Measurements from ENCODE around the gene MSI2. TPM values are rescaled to one million over a fixed set of nuclear protein-coding genes. Genes with fewer than 3 reads are reported as not detected.

Gene MSI2
- total and polyA plus RNA-seq, 2 donors (not counting 3 experiments of a cell fraction or from before 2014, with no cell fraction given), result 20.9 to 59.3 TPM

- FAIRE-seq (no peak), DNase-seq (ENCODE audit: low read depth, low spot score) (no peak)
- Histone ChIP-seq H4K20me1 (replicated peaks; ENCODE audit: control insufficient read depth, extremely low read depth, insufficient read depth, low read length) (no peaks in the 10 kb centered on the region), H3K36me3 (ENCODE audit: control insufficient read depth in 2 of 2, extremely low read depth in 1 of 2, insufficient read depth in 2 of 2, low read length in 2 of 2) (no peaks in the 10 kb centered on the region), H3K4me1 (ENCODE audit: control insufficient read depth, extremely low read depth, insufficient read depth, low read length) (peaks cover 10% of the 10 kb centered on the region), H3K4me3 (replicated peaks in 1 of 3; ENCODE audit: insufficient read depth in 1 of 3, low read depth in 1 of 3, low read length in 3 of 3) (no peak overlapping the region), H2AFZ (ENCODE audit: low read depth, low read length) (no peak overlapping the region), H3K4me2 (ENCODE audit: insufficient read depth, low read length) (no peak overlapping the region), H3K9me1 (replicated peaks; ENCODE audit: control insufficient read depth, extremely low read depth, insufficient read depth, low read length) (no peaks in the 10 kb centered on the region), H3K9me3 (replicated peaks; ENCODE audit: control insufficient read depth, insufficient read depth, low read length) (no peaks in the 10 kb centered on the region), H3K79me2 (ENCODE audit: control insufficient read depth, insufficient read depth, low read length) (no peaks in the 10 kb centered on the region), H3K27me3 (ENCODE audit: control insufficient read depth in 2 of 2, insufficient read depth in 2 of 2, low read length in 2 of 2) (no peaks in the 10 kb centered on the region), H3K9ac (replicated peaks; ENCODE audit: extremely low read depth, insufficient read depth, low read length) (no peak overlapping the region), H3K27ac (ENCODE audit: insufficient read depth, low read depth, low read length) (no peak overlapping the region)
- dilution Hi-C loops (cut with MboI; ENCODE audit: extremely low pct_ligation_motif_present, low sequenced_read_pairs), result no loop called here
- intact Hi-C loops (cut with micrococcal nuclease), result no loop called here
- CTCF ChIA-PET, result interaction anchor here (1.2 kb wide), 1 partner anchor 9 kb away, joined by 5 read pairs; no protein-coding TSS in a partner anchor
- POLR2A ChIA-PET, result no interaction called here
- TF ChIP-seq POLR2AphosphoS5 (IDR thresholded peaks at IDR 0.05; ENCODE audit: insufficient read depth, low read depth, low read length) (no peak), CTCF (IDR thresholded peaks at IDR 0.05; ENCODE audit: extremely low read depth in 1 of 2, insufficient read depth in 1 of 2, low read depth in 1 of 2, low read length in 2 of 2) (no peak), MYC (IDR thresholded peaks at IDR 0.05; ENCODE audit: low read depth, low read length) (no peak), JUN (IDR thresholded peaks at IDR 0.05; ENCODE audit: borderline replicate concordance, insufficient read depth, insufficient read length, low read depth) (no peak), POLR2A (IDR thresholded peaks at IDR 0.05; ENCODE audit: low read depth, low read length) (no peak)
- no TSS peak for BruUV-seq (replicated peaks)
Observed at GRCh38 chr17:57365420-57365819, 109.1 kb downstream of the MSI2 start.

GRCh38 chr17:57366177-57366557 lies 109.8 kb downstream of the MSI2 start:
- no peak overlapping the region for H3K9ac ChIP-seq (replicated peaks; ENCODE audit: extremely low read depth, insufficient read depth, low read length)
- FAIRE-seq (no peak), DNase-seq (ENCODE audit: low read depth, low spot score) (no peak)
- no peak overlapping the region for H3K4me2 ChIP-seq (ENCODE audit: insufficient read depth, low read length)
- H3K9me3 ChIP-seq (replicated peaks; ENCODE audit: control insufficient read depth, insufficient read depth, low read length), result no peaks in the 10 kb centered on the region
- no TSS peak for BruUV-seq (replicated peaks)
- no peaks in the 10 kb centered on the region for H3K36me3 ChIP-seq (ENCODE audit: control insufficient read depth in 2 of 2, extremely low read depth in 1 of 2, insufficient read depth in 2 of 2, low read length in 2 of 2)
- no peaks in the 10 kb centered on the region for H3K27me3 ChIP-seq (ENCODE audit: control insufficient read depth in 2 of 2, insufficient read depth in 2 of 2, low read length in 2 of 2)
- no peak overlapping the region for H3K4me3 ChIP-seq (replicated peaks in 1 of 3; ENCODE audit: insufficient read depth in 1 of 3, low read depth in 1 of 3, low read length in 3 of 3)
- intact Hi-C loops (cut with micrococcal nuclease) (no loop called here), dilution Hi-C loops (cut with MboI; ENCODE audit: extremely low pct_ligation_motif_present, low sequenced_read_pairs) (no loop called here)
- H2AFZ ChIP-seq (ENCODE audit: low read depth, low read length), result no peak overlapping the region
- H3K9me1 ChIP-seq (replicated peaks; ENCODE audit: control insufficient read depth, extremely low read depth, insufficient read depth, low read length), result no peaks in the 10 kb centered on the region
- no peaks in the 10 kb centered on the region for H4K20me1 ChIP-seq (replicated peaks; ENCODE audit: control insufficient read depth, extremely low read depth, insufficient read depth, low read length)
- ChIA-PET CTCF (no interaction called here), POLR2A (no interaction called here)
- no peak for TF ChIP-seq POLR2AphosphoS5 (IDR thresholded peaks at IDR 0.05; ENCODE audit: insufficient read depth, low read depth, low read length)
- no peak for TF ChIP-seq POLR2A (IDR thresholded peaks at IDR 0.05; ENCODE audit: low read depth, low read length)
- no peak for TF ChIP-seq MYC (IDR thresholded peaks at IDR 0.05; ENCODE audit: low read depth, low read length)
- TF ChIP-seq EZH2 (IDR thresholded peaks at IDR 0.05; ENCODE audit: borderline replicate concordance, low read depth, low read length, severe bottlenecking), result no peak
- no peak for TF ChIP-seq CTCF (IDR thresholded peaks at IDR 0.05; ENCODE audit: extremely low read depth in 1 of 2, insufficient read depth in 1 of 2, low read depth in 1 of 2, low read length in 2 of 2)
- TF ChIP-seq JUN (IDR thresholded peaks at IDR 0.05; ENCODE audit: borderline replicate concordance, insufficient read depth, insufficient read length, low read depth), result no peak
- no peak for TF ChIP-seq GATA2 (IDR thresholded peaks at IDR 0.05; ENCODE audit: insufficient read depth, insufficient read length, low read depth, low read length)
- TF ChIP-seq FOS (IDR thresholded peaks at IDR 0.05; ENCODE audit: borderline replicate concordance, insufficient read depth, low read length), result no peak
- no peak for TF ChIP-seq MAX (IDR thresholded peaks at IDR 0.05; ENCODE audit: insufficient read depth, insufficient read length)
- no peaks in the 10 kb centered on the region for H3K79me2 ChIP-seq (ENCODE audit: control insufficient read depth, insufficient read depth, low read length)
- no peak overlapping the region for H3K27ac ChIP-seq (ENCODE audit: insufficient read depth, low read depth, low read length)
- H3K4me1 ChIP-seq (ENCODE audit: control insufficient read depth, extremely low read depth, insufficient read depth, low read length), result peaks cover 10% of the 10 kb centered on the region

All from endothelial cell of umbilical vein (primary cell).